ENCODE results near the gene MYD88.
"Not testable (repeated sequence)": the region's sequence is repeated elsewhere in the genome, so short reads cannot be mapped to it uniquely, and the experiment has no call there.

Gene MYD88

DNA sequence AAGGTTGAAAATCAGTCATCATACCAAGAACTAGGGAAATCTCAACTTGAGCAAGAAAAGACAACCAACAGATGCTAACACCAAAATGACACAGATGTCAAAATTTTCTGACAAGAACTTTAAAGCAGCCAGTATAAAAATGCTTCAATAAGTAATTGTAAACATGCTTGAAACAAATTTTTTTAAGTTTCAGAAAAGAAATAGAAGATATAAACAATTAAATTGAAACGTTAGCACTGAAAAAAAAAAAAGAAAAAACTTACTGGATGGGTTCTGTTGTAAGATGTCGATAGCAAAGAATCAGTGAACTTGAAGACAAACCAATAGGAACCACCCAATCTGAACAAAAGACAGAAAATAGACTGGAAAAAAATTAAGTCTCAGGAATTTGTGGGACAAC is 8.0 kb downstream of the MYD88 start:
- no peak for DNase-seq

DNA sequence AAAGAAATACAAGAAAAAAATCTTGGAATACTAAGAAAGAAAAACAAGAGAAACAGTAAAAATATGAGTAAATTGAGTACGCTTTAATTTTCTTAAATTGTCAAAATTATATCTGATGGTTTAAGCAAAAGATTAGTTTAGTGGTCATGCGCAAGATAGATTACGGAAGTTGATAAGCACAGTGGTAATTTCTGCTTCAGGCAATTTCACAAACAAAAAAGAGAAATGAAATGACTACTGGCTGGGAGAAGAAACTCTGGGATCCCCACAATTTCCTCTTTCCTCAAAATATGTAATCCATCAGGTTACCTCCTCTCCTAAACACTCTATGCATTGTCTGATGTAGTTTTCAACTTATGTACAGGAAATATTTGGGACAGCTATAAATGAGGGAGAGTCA is 9.0 kb downstream of the MYD88 start:
- DNase-seq, result no peak

DNA sequence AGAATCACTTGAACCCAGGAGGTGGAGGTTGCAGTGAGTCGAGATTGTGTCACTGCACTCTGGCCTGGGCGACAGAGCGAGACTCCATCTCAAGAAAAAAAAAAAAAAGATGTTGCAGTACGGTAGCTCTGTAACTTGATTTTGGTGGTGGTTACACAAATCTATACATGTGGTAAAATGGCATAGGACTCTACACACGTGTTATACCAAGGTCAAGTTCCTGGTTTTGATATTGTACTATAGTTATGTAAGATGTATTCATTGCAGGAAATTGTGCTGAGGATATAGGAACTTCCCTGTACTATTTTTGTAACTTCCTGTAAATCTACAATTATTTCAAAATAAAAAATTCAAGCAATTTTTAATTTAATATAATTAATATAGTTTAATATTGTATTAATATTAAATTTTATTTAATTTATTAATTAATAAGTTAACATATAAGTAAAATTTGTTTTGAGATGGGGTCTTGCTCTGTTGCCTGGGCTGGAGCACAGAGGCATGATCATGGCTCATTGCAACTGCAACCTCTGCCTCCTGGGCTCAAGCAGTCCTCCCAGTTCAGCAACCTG is 9.9 kb downstream of the MYD88 start:
- DNase-seq, result no peak

DNA sequence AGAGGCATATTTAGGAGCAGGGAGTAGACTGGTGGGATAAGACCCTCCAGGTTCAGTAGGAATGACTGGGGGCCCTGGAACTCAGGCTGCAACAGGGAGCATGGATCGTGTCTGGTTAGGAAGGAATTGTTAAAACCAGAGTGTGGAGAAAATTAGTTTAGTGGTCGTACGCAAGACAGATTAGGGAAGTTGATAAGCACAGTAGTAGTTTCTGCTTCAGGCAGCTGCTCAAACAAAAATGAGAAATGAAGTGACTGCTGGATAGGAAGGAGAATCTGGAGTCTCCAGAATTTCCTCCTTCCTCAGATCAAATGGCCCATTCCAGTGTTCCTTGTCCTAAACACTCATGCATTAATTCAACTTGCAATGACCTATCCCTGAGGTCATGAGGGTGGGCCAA is 11.2 kb downstream of the MYD88 start:
- no peak for DNase-seq

DNA sequence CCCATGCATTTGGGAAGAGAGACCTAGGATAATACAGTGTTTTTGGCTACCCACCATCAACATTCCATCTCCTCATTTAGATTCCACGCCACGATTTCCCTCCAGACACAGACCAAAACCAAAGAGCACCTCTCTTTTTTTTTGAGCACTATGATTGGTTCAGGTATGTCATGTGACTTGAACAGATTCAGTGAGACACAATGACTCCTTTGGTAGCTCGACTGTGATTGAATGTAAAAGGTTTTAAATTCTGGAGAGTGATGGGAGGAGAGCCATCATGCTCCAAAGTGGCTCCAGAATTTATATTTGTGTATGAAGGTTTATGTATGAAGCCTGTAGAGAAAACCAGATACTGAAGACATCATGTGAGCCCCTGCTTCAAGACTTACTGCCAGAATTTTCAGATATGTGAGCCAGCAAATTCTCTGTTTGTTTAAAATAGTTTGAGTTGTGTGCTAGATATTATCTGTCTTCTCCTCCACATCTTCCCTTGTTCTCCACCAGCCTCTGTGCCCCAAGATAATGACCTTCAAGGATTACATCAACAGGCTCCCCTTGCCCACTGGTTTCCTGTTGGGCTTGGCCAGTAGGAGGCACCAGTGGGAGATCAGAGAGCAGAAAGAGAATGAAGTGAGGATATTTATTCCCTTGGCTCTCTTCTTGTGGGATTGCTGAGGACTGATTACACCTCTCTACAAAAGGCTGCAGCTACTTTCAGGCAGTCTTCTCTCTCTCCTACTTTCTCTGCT is 12.5 kb downstream of the MYD88 start:
- DNase-seq, result no peak

DNA sequence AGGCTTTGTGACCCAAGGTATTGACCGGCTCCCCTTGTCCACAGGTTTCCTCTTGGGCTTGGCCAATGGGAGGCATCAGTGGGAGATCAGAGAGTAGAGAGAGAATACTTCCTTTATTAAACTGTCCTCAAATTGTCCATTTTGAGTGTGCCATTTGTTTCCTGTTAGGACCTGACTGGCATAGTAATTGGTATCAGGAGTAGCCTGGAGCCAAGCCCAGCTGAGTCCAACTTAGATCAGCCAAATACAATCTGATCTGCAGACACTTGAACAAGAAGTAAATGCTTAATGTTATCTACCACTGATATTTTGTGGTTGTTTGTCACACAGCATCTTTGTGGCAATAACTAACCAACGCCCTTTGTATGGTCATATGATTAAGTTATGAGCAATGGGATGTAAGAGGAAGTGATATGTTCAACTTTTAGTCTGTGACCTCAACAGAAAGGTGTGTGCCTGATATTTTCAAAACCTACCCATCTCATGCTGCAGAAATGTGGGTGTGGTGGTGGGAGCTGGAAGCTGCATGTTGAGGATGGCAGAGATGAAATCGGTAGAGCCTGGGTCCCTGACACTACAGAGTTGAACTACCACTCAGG is 13.3 kb downstream of the MYD88 start:
- DNase-seq, result no peak

DNA sequence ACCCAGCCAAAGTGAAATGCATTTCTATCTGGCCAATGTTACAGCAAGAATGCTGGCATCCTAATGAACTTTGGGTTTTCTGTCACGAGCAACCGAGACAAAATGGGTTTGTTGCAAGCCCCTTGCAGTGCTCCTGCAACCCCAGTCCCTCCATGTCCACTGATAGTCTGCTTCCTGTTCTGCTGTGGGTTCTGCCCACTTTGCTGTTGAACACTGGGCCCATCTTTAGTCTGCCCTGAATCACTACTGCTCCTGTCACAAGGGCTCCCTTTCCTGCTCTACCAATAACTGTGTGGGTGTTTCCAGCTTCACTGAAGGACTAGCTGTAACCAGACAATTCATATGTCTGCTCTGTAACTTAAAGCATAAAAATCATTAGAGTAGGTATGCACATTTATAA is 14.1 kb downstream of the MYD88 start:
- DNase-seq, result no peak

DNA sequence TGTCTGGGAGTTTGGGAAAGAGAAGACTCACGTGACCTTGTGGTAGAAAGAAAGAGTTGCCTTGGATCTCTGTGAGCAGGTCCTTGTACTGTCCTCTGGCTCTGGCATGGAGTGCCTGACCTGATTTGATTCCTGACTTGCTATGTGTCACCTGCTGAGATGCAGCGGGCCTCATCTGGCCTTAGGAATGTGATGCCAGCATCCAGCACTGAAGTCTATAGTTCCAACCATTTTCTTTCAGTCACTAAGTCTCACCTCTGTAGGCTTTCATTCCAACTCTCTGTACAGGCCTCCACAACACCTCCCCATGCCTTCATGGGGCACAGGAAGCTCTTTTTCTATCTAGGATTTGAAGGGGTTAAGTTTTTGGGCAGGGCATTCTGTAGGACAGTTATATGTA is 14.8 kb downstream of the MYD88 start:
- no peak for DNase-seq

DNA sequence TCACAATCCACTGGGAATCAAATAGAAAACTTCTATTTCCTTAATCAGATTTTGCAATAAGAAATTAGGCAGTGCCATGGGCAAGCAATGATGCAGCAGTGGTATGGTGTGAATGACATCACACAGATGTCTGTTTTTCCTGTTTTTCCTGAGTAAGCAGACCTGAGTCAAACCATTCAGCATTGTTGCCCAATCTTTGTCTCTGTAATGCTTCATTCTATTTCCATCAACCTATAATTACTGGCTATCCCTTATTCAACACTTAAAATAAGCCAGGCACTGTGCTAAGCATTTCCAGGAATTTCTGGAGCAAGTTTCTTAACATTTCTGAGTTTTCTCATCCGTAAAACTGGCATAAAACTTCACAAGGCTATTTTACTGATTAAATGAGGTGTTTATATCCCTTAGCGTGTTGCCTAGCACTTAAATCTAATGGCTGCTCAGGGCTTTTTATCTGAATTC is 15.6 kb downstream of the MYD88 start:
- no peak for DNase-seq

DNA sequence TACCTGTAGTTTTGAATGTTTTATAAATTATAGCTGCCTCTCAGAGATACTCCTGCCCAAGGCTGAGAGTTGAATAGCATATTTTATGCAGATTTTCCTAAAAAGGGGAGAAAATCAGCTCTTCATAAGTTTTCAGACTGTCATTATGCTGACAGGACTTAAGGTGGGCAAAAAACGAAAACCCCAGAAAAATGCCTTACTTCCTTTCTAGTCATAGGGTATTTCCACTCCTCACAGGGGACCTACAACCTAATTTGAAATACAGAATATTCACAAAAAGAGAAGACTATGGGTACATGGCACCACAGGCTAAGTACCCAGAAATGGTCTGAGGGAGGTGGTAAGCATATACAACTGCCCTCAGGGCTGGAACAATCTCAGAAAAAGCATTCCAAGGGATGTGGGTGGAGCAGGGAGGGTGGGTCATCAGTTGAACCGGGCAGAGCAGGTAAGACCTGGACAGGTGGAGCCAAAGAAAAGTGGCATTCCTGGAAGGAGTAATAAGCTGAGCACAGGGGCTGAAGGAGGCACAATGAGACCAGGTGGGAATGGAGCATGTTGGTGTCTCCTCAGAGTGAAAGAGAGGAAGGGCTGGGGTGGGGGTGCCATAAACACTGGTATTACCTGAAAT is 16.3 kb downstream of the MYD88 start:
- DNase-seq, result no peak

DNA sequence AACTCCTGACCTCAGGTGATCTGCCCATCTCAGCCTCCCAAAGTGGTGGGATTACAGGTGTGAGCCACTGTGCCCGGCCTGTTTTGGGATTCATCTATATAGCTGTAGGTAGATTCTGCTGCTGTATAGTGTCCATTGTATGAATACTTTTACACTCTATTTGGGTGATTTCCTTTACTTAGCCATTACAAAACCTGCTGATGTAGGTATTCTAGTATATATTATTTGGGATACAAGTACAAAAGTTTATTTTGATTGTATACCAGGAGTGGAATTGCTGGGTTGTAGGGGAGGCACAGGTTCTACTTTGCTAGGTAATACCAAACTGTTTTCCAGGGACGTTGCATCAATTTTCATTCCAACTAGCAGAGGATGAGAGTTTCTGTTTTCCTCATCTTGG is 17.4 kb downstream of the MYD88 start:
- DNase-seq, result no peak

DNA sequence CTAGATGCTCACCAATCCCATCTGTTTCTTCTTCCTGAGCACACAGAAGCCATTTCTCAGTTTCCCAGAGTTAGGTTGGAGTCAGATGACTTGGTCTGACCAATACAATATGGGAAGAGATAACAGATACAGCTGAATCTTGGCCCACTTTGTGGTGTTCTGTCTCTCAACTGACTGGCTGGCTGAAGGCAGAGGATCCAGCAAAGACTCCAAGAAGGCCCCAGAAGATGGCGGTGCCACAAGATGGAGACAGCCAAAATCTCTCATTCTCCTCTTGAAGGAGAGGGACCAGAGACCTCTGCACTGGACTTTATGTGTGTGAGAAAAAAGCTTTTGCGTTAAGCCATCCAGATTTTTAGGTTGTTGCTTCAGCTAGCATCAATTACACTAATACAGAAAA is 18.7 kb downstream of the MYD88 start:
- no peak for DNase-seq

DNA sequence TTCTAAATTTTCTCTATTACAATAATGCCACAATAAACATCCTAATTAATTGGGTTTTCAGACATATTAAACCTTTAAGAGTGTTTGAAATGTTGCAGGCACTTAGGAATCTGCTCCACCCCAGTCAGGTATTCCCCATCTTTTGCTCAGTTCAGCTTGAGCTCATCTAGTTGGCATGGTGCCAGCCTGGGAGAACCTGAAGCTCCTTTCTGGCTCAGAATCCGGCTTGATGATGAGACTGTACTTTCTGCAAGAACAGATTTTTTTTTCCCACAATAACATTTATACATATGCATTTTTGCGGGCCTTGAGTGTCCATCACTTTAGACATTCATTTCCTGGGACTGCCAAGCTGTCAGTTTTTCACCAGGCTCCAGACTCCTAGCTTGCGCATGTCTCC is 19.1 kb downstream of the MYD88 start:
- no peak for DNase-seq

DNA sequence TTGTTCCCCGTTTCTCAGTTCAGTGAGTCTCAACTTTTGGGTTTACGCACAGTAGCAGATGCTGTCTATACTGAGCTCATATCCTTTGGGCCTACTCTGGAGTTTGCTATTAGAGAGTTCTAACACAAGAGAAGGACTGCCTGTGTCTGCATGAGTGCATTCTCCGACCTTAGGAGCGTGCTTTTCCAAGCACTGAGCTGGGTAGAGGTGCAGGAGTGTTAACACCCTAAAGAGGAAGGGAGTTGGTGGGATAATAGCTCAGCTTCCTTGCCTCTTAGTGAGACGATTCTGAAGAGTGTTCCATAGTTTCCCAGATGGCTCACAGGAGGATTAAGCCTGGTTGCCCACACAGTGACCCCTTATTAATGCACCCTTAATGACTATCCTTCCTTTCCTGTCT is 20.0 kb downstream of the MYD88 start:
- no peak for DNase-seq

DNA sequence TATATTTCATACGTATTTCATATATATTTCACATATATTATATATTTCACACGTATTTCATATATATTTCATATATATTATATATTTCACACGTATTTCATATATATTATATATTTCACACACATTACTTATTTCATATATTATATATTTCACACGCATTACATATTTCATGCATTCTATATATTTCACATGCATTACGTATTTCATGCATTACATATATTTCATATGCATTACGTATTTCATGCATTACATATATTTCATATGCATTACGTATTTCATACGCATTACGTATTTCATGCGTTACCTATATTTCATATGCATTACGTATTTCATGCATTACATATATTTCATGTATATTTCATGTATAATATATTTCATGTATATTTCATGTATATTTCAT is 22.2 kb downstream of the MYD88 start:
- not testable (repeated sequence) for DNase-seq

DNA sequence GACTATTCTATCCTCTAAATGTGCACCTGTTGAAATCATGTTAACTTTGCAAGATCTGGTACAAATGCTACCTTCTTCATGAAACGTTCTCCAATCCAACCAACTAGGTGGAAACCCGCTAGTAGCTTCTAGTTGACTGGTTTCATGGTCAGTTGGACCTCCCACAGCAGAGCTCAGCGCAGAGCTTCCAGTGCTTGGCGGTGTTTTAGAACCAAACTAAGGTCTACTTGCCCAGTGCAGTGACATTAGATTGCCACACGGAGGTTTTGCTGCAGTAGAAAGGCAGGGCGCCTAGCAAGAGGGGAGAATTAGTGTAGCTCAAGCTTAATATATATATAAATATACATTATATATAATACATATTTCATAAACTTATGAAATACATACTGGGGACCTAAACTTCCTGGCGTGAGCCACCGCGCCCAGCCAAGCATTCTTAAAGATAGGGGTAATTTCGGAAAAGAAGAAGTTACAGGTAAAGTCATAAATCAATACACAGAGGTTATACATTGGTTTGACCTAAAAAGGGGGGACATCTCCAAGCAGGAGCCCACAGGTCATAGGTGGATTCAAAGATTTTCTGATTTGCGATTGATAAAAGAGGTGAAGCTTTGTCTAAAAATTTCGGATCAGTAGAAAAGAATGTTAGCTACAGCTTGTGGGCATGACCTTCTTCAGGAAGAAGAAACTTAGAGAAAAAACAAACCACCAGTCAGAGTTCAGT is 24.8 kb downstream of the MYD88 start:
- no peak for DNase-seq

DNA sequence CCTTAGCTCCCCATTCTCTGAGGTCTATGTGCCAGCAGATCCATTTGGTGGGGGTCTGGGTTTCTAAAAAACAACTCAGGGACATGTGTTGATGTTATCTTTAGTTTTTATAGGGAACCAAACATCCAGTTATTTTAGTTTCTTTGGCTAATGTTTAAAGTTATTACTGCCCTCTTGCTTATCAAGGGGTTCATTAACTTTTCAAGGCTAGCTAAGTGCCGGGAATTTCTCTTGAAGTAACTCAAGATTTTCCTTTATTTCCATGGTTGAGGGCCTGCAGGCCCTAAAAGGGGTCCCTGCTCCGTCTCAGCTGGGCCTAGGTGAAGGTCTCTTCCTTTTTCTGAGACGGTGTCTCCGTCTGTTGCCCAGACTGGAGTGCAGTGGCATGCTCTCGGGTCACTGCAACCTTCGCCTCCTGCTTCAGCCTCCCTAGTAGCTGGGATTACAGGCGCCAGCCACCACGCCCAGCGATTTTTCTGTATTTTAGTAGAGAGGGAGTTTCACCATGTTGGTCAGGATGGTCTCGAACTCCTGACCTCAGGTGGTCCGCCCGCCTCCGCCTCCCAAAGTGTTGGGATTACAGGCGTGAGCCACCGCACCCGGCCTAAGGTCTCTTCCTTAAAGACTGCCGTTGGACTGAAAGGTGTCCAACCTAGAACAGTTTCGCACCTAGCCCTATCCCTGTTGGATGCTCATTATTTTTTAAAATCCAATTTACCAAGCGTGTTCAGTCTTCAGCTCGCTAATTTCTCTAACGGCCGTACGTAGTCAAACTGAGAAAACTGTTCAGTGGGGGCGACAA is 25.6 kb downstream of the MYD88 start:
- no peak for DNase-seq

DNA sequence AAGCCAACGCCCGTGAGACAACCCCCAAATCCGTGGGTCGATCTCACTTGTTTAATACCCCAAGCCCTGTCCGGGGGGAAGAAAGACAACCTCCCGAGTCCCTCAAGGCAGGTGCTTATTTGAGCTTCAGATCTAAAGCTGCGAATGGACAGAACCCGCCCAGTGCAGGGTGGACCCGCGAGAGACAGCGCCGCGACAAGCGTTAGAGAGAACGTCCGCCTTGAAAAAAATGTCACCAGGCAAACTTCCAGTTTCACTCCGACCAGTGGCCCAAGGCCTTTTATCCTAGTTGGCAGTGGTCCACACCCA is 26.1 kb downstream of the MYD88 start:
- no peak for DNase-seq

DNA sequence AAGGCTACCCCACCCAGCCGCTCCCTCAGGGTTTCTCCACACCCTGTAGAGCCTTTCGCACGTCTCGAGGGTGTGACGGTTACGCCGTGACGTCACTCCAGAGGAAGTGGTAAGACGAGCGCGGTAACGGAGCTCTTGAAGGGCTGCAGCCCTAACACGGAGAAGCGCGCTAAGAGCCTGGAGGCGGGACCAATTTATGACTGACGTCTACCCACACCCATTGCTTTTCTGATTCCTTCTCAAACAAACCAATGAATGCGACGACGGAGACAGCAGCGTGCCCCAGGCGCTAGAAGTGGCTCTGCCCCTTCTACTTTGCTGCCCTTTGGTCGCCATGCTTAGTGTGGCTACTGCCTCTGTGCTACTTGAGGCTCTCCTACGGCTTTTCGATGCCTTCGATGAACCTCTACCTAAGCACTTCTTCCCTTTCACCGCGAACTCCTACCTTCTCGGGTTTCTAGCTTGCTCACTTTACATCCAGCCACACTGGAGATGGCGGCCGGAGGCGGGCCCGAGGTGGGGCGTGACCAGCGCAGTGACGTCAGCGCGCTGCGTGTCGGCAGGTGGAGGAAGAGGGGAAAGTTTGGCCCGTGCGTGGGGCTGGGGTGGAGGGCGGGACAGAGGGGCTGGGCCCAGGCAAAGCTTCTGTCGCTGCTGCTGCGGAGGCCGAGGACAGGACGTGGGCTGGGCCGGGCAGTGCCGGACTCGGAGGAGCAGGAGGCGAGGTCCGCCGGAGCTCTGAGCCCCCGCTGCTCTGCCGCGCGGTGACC is 26.7 kb downstream of the MYD88 start, which contains the start of gene OXSR1:
Gene OXSR1 (plus strand): TSS at position 586 of the 770 bp plus-strand sequence. CDS start 340 bp downstream, outside the sequence.
- peak; percentile 96 for DNase-seq

DNA sequence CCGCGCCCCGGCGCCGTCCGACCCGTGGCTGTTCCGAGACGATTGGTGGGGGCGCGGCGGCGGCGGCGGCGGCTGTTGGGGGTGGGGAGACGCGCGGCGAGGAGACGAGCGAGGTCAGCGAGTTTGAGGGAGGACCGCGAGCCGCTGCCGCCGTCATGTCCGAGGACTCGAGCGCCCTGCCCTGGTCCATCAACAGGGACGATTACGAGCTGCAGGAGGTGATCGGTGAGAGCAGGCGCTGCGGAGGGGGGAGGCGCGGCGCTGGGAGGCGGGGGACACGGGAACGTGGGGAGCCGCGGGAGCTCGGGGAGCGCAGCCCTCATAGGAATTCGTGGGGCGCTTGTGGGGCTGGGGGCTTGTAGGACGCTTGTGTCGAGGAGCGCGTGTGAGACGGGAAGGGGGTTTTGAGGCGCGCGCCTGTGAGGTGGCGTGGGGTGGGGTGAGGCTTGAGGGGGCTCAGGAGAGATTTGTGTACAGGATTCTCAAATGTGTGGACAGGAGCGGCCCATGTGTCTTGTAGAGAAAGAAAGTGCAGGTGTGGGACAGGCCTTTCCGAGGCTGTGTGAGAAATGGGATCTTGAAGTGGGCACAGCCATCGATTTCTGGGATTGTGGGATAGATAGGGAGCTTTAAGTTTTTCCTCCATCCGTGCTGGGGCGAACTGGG is 27.4 kb downstream of the MYD88 start:
- DNase-seq, result no peak

DNA sequence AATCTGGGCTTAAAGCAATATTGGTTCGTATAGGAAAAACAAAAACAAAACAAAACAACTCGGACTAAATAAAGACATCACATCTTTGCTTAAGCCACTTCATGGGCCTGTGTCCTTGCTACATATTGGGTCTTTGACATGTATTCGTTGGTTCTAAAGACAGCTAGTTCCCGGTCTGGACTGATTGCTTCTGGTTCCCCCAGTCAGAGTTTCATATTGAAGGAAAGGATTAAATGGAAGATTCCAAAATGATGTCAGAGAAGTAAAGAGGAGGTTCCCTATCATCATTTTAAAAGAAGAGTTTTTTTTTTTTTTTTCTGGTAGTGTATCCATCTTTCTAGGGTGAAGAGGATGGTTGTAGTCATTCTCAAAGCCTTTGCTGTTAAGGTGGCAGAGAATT is 29.1 kb downstream of the MYD88 start:
- no peak for DNase-seq

Data from CD4-positive, alpha-beta T cell treated with Interleukin-17A for 4 hours (primary cell).